NCI-H2081 treated with DMSO at 0.1 percent for 48 hours (cell line): ENCODE data around the gene EIF4B.
A peak's percentile ranks its signal among the peaks of the same experiment; 100 is the strongest.

Experiments used
- DNase-seq: peaks from one replicate; lab custom pipeline; 2025; lab: John Stamatoyannopoulos, UW

The EIF4B gene

GRCh38 chr12:53047221-53048032, 41.2 kb downstream of the EIF4B start:
- no peak for DNase-seq

- DNase-seq: no peak
Measured at GRCh38 chr12:53048033-53048779, 42.0 kb downstream of the EIF4B start.

GRCh38 chr12:53048780-53049401, 42.6 kb downstream of the EIF4B start:
- DNase-seq: no peak

GRCh38 chr12:53049571-53050318, 43.5 kb downstream of the EIF4B start, which contains the start of gene TNS2:
Gene TNS2, plus strand, starts transcription at chr12:53050065. Its CDS starts 121 bp downstream, at chr12:53050186.
- no peak for DNase-seq

- no peak for DNase-seq
Measured at GRCh38 chr12:53050426-53051057, 44.3 kb downstream of the EIF4B start.

GRCh38 chr12:53051058-53051880, 45.0 kb downstream of the EIF4B start:
- no peak for DNase-seq

GRCh38 chr12:53051881-53052412, 45.7 kb downstream of the EIF4B start:
- no peak for DNase-seq

GRCh38 chr12:53052419-53053217, 46.4 kb downstream of the EIF4B start:
- no peak for DNase-seq

GRCh38 chr12:53053218-53054111, 47.2 kb downstream of the EIF4B start:
- DNase-seq: no peak

GRCh38 chr12:53054112-53054878, 48.0 kb downstream of the EIF4B start:
- DNase-seq: peak; percentile 71

GRCh38 chr12:53055471-53056266, 49.4 kb downstream of the EIF4B start:
- DNase-seq: no peak

GRCh38 chr12:53056296-53056695, 50.0 kb downstream of the EIF4B start:
- DNase-seq: no peak

- DNase-seq: no peak
Measured at GRCh38 chr12:53056901-53057300, 50.6 kb downstream of the EIF4B start.

- DNase-seq: no peak
Measured at GRCh38 chr12:53057816-53058500, 51.7 kb downstream of the EIF4B start.

- no peak for DNase-seq
Measured at GRCh38 chr12:53058674-53059433, 52.6 kb downstream of the EIF4B start.
